CD4-positive, alpha-beta T cell treated with Interferon gamma for 1 hour (primary cell): ENCODE data around the gene PSMA4.
A peak's percentile ranks its signal among the peaks of the same experiment; 100 is the strongest.
"Not testable (repeated sequence)": the region's sequence is repeated elsewhere in the genome, so short reads cannot be mapped to it uniquely, and the experiment has no call there.

Source experiments
- DNase-seq: peaks from one replicate; pipeline ENCODE4 v3.0.0-alpha.2; 2020

Gene PSMA4

GRCh38 chr15:78552597-78552996, 12.4 kb downstream of the PSMA4 start:
- no peak for DNase-seq

- DNase-seq, result not testable (repeated sequence)
Measured at GRCh38 chr15:78560201-78560600, 20.0 kb downstream of the PSMA4 start.

- DNase-seq, result no peak
Measured at GRCh38 chr15:78561490-78561889, 21.2 kb downstream of the PSMA4 start.

- no peak for DNase-seq
Measured at GRCh38 chr15:78563092-78563491, 22.8 kb downstream of the PSMA4 start.

GRCh38 chr15:78564743-78565096, 24.5 kb downstream of the PSMA4 start:
- DNase-seq, result no peak

GRCh38 chr15:78565097-78565950, 25.1 kb downstream of the PSMA4 start, which contains the start of gene CHRNA5:
TSS of gene CHRNA5 (plus strand) at chr15:78565520. CDS start at chr15:78565720, 200 bp downstream.
- peak; percentile 7 for DNase-seq

GRCh38 chr15:78565951-78566774, 25.9 kb downstream of the PSMA4 start:
- DNase-seq, result no peak

GRCh38 chr15:78567531-78567930, 27.3 kb downstream of the PSMA4 start:
- no peak for DNase-seq

- no peak for DNase-seq
Measured at GRCh38 chr15:78570710-78571109, 30.5 kb downstream of the PSMA4 start.

GRCh38 chr15:78571382-78571781, 31.1 kb downstream of the PSMA4 start:
- DNase-seq, result no peak

- no peak for DNase-seq
Measured at GRCh38 chr15:78573416-78573815, 33.2 kb downstream of the PSMA4 start.

- DNase-seq, result no peak
Measured at GRCh38 chr15:78574944-78575343, 34.7 kb downstream of the PSMA4 start.

- no peak for DNase-seq
Measured at GRCh38 chr15:78597583-78597982, 57.3 kb downstream of the PSMA4 start.

- no peak for DNase-seq
Measured at GRCh38 chr15:78598348-78598747, 58.1 kb downstream of the PSMA4 start.

GRCh38 chr15:78599189-78599588, 58.9 kb downstream of the PSMA4 start:
- no peak for DNase-seq
